ENCODE measurements around the gene VGLL3. TPM values are rescaled to one million over a fixed set of nuclear protein-coding genes. Genes with fewer than 3 reads are reported as not detected.
A peak's percentile ranks its signal among the peaks of the same experiment; 100 is the strongest.
"Not testable (repeated sequence)": the region's sequence is repeated elsewhere in the genome, so short reads cannot be mapped to it uniquely, and the experiment has no call there.

Gene VGLL3
- total RNA-seq = under 1 TPM in 1 of 2 donors, not detected in 1; 0.14 TPM

GRCh38 chr3:86990734-86991481 lies at the start of gene VGLL3:
TSS of gene VGLL3 (minus strand) at chr3:86991149. CDS start at chr3:86990743, 406 bp downstream.
- Mint-ChIP-seq H3K36me3 (peaks cover 0 to 6% of the 10 kb centered on the region in 2 donors), H3K9me3 (peaks cover 0 to 7% of the 10 kb centered on the region in 2 donors), H3K27ac (no peak within 1 kb of the TSS)
- ATAC-seq (peak; percentile 36 to 71), DNase-seq (ENCODE audit: low spot score in 2 of 2) (peak in 1 of 2 donors; percentile 2)

- Mint-ChIP-seq H3K36me3 (no peaks in the 10 kb centered on the region), H3K9me3 (peaks cover 0 to 4% of the 10 kb centered on the region in 2 donors), H3K27ac (no peak overlapping the region)
- DNase-seq (ENCODE audit: low spot score in 2 of 2) = no peak
- ATAC-seq = no peak
Observed at GRCh38 chr3:87037652-87038051, 46.7 kb upstream of the VGLL3 start.

- H3K9me3 Mint-ChIP-seq = peaks cover 2 to 5% of the 10 kb centered on the region in 2 donors
- H3K36me3 Mint-ChIP-seq = no peaks in the 10 kb centered on the region
- DNase-seq (ENCODE audit: low spot score in 2 of 2) (no peak), ATAC-seq (no peak)
- H3K27ac Mint-ChIP-seq = peak overlapping the region in 1 of 2 donors; percentile 73
Observed at GRCh38 chr3:87036671-87037070, 45.7 kb upstream of the VGLL3 start.

GRCh38 chr3:87035339-87035738 lies 44.4 kb upstream of the VGLL3 start:
- Mint-ChIP-seq H3K27ac (no peak overlapping the region), H3K36me3 (no peaks in the 10 kb centered on the region), H3K9me3 (peaks cover 5 to 8% of the 10 kb centered on the region in 2 donors)
- DNase-seq (ENCODE audit: low spot score in 2 of 2) = no peak
- ATAC-seq = no peak

- no peak for ATAC-seq
- Mint-ChIP-seq H3K27ac (no peak overlapping the region), H3K9me3 (peaks cover 5 to 8% of the 10 kb centered on the region in 2 donors), H3K36me3 (no peaks in the 10 kb centered on the region)
- no peak for DNase-seq (ENCODE audit: low spot score in 2 of 2)
Observed at GRCh38 chr3:87033205-87033604, 42.3 kb upstream of the VGLL3 start.

- DNase-seq (ENCODE audit: low spot score in 2 of 2) (no peak), ATAC-seq (no peak)
- H3K9me3 Mint-ChIP-seq = peaks cover 9 to 11% of the 10 kb centered on the region in 2 donors
- no peaks in the 10 kb centered on the region for H3K36me3 Mint-ChIP-seq
- no peak overlapping the region for H3K27ac Mint-ChIP-seq
Observed at GRCh38 chr3:87025661-87026645, 35.0 kb upstream of the VGLL3 start.

GRCh38 chr3:87017370-87017769 lies 26.4 kb upstream of the VGLL3 start:
- not testable (repeated sequence) for H3K27ac Mint-ChIP-seq; DNase-seq (ENCODE audit: low spot score in 2 of 2); ATAC-seq
- H3K36me3 Mint-ChIP-seq = peaks cover 0 to 12% of the 10 kb centered on the region in 2 donors
- peaks cover 17 to 21% of the 10 kb centered on the region in 2 donors for H3K9me3 Mint-ChIP-seq

GRCh38 chr3:87009271-87009670 lies 18.3 kb upstream of the VGLL3 start:
- DNase-seq (ENCODE audit: low spot score in 2 of 2) (no peak), ATAC-seq (no peak)
- H3K9me3 Mint-ChIP-seq = peaks cover 0 to 7% of the 10 kb centered on the region in 2 donors
- no peaks in the 10 kb centered on the region for H3K36me3 Mint-ChIP-seq
- H3K27ac Mint-ChIP-seq = no peak overlapping the region

- no peak for ATAC-seq
- H3K27ac Mint-ChIP-seq = no peak overlapping the region
- H3K36me3 Mint-ChIP-seq = no peaks in the 10 kb centered on the region
- no peak for DNase-seq (ENCODE audit: low spot score in 2 of 2)
- peaks cover 0 to 7% of the 10 kb centered on the region in 2 donors for H3K9me3 Mint-ChIP-seq
Observed at GRCh38 chr3:87006844-87007439, 16.0 kb upstream of the VGLL3 start.

- ATAC-seq = no peak
- H3K36me3 Mint-ChIP-seq = no peaks in the 10 kb centered on the region
- DNase-seq (ENCODE audit: low spot score in 2 of 2) = no peak
- H3K27ac Mint-ChIP-seq = no peak overlapping the region
- H3K9me3 Mint-ChIP-seq = peaks cover 0 to 3% of the 10 kb centered on the region in 2 donors
Observed at GRCh38 chr3:87004883-87005282, 13.9 kb upstream of the VGLL3 start.

- no peaks in the 10 kb centered on the region for H3K36me3 Mint-ChIP-seq
- no peak overlapping the region for H3K27ac Mint-ChIP-seq
- peaks cover 0 to 5% of the 10 kb centered on the region in 2 donors for H3K9me3 Mint-ChIP-seq
- no peak for DNase-seq (ENCODE audit: low spot score in 2 of 2)
- no peak for ATAC-seq
Observed at GRCh38 chr3:87002346-87002745, 11.4 kb upstream of the VGLL3 start.

GRCh38 chr3:87001473-87002098 lies 10.6 kb upstream of the VGLL3 start:
- Mint-ChIP-seq H3K36me3 (no peaks in the 10 kb centered on the region), H3K9me3 (peaks cover under 1 to 5% of the 10 kb centered on the region in 2 donors), H3K27ac (no peak overlapping the region)
- DNase-seq (ENCODE audit: low spot score in 2 of 2) (no peak), ATAC-seq (no peak)

- Mint-ChIP-seq H3K27ac (no peak overlapping the region), H3K9me3 (peaks cover 5% of the 10 kb centered on the region in 2 donors), H3K36me3 (no peaks in the 10 kb centered on the region)
- DNase-seq (ENCODE audit: low spot score in 2 of 2) (no peak), ATAC-seq (no peak)
Observed at GRCh38 chr3:87000940-87001339, 10.0 kb upstream of the VGLL3 start.

GRCh38 chr3:86998569-86998968 lies 7.6 kb upstream of the VGLL3 start:
- Mint-ChIP-seq H3K36me3 (no peaks in the 10 kb centered on the region), H3K9me3 (peaks cover 5 to 11% of the 10 kb centered on the region in 2 donors), H3K27ac (no peak overlapping the region)
- DNase-seq (ENCODE audit: low spot score in 2 of 2) = no peak
- ATAC-seq = no peak

GRCh38 chr3:86996261-86996955 lies 5.5 kb upstream of the VGLL3 start:
- Mint-ChIP-seq H3K9me3 (peaks cover 5 to 12% of the 10 kb centered on the region in 2 donors), H3K36me3 (no peaks in the 10 kb centered on the region), H3K27ac (no peak overlapping the region)
- ATAC-seq (no peak), DNase-seq (ENCODE audit: low spot score in 2 of 2) (no peak)

GRCh38 chr3:86995537-86995936 lies 4.6 kb upstream of the VGLL3 start:
- Mint-ChIP-seq H3K36me3 (no peaks in the 10 kb centered on the region), H3K27ac (no peak overlapping the region), H3K9me3 (peaks cover 5 to 12% of the 10 kb centered on the region in 2 donors)
- ATAC-seq (no peak), DNase-seq (ENCODE audit: low spot score in 2 of 2) (no peak)
